ENCODE data around the gene ERN1. TPM values are rescaled to one million over a fixed set of nuclear protein-coding genes. Genes with fewer than 3 reads are reported as not detected.

The ERN1 gene
- total RNA-seq, 2 donors from 2014 or later: 23.7 to 24.1 TPM

GRCh38 chr17:64004903-64005733 lies 124.8 kb downstream of the ERN1 start:
- peak overlapping the region; percentile 44 to 81 for H3K27ac Mint-ChIP-seq
- no peaks in the 10 kb centered on the region for H3K9me3 Mint-ChIP-seq
- ATAC-seq: no peak
- H3K36me3 Mint-ChIP-seq: peaks cover 0 to 5% of the 10 kb centered on the region in 2 donors
- DNase-seq (ENCODE audit: low spot score in 2 of 2): peak in 1 of 2 donors; percentile 43

GRCh38 chr17:64004218-64004770 lies 125.7 kb downstream of the ERN1 start:
- Mint-ChIP-seq H3K9me3 (no peaks in the 10 kb centered on the region), H3K36me3 (no peaks in the 10 kb centered on the region), H3K27ac (peak overlapping the region; percentile 72 to 81)
- DNase-seq (ENCODE audit: low spot score in 2 of 2) (peak in 1 of 2 donors; percentile 7), ATAC-seq (no peak)

- H3K27ac Mint-ChIP-seq: peak overlapping the region in 1 of 2 donors; percentile 81
- no peaks in the 10 kb centered on the region for H3K36me3 Mint-ChIP-seq
- no peaks in the 10 kb centered on the region for H3K9me3 Mint-ChIP-seq
- DNase-seq (ENCODE audit: low spot score in 2 of 2) (peak in 1 of 2 donors; percentile 52), ATAC-seq (no peak)
Measured at GRCh38 chr17:64003526-64004121, 126.3 kb downstream of the ERN1 start.

- peak in 1 of 2 donors; percentile 46 for DNase-seq (ENCODE audit: low spot score in 2 of 2)
- H3K36me3 Mint-ChIP-seq: no peaks in the 10 kb centered on the region
Measured at GRCh38 chr17:64002658-64003525, 127.1 kb downstream of the ERN1 start.

GRCh38 chr17:64001763-64002529 lies 128.0 kb downstream of the ERN1 start:
- ATAC-seq (no peak), DNase-seq (ENCODE audit: low spot score in 2 of 2) (peak in 1 of 2 donors; percentile 50)
- Mint-ChIP-seq H3K9me3 (no peaks in the 10 kb centered on the region), H3K27ac (peak overlapping the region in 1 of 2 donors; percentile 44), H3K36me3 (no peaks in the 10 kb centered on the region)

More at GRCh38 chr17:64002658-64003525, 127.1 kb downstream of the ERN1 start:
- H3K27ac Mint-ChIP-seq: peak overlapping the region in 1 of 2 donors; percentile 81
- H3K9me3 Mint-ChIP-seq: no peaks in the 10 kb centered on the region
- ATAC-seq: no peak

- Mint-ChIP-seq H3K9me3 (no peaks in the 10 kb centered on the region), H3K36me3 (no peaks in the 10 kb centered on the region), H3K27ac (no peak overlapping the region)
- ATAC-seq (no peak), DNase-seq (ENCODE audit: low spot score in 2 of 2) (peak in 1 of 2 donors; percentile 34)
Measured at GRCh38 chr17:64001091-64001579, 128.8 kb downstream of the ERN1 start.

- ATAC-seq (no peak), DNase-seq (ENCODE audit: low spot score in 2 of 2) (peak in 1 of 2 donors; percentile 43)
- no peaks in the 10 kb centered on the region for H3K9me3 Mint-ChIP-seq
- H3K27ac Mint-ChIP-seq: no peak overlapping the region
- H3K36me3 Mint-ChIP-seq: no peaks in the 10 kb centered on the region
Measured at GRCh38 chr17:63999680-64000531, 130.0 kb downstream of the ERN1 start.

- DNase-seq (ENCODE audit: low spot score in 2 of 2): peak in 1 of 2 donors; percentile 55
- peak overlapping the region; percentile 8 to 22 for H3K27ac Mint-ChIP-seq
Measured at GRCh38 chr17:63998721-63999679, 130.9 kb downstream of the ERN1 start.

GRCh38 chr17:63998050-63998720 lies 131.8 kb downstream of the ERN1 start, which contains the start of gene PRR29:
TSS of gene PRR29 (plus strand) at chr17:63998351. CDS start at chr17:63998365, 14 bp downstream.
- Mint-ChIP-seq H3K27ac (peak within 1 kb of the TSS; percentile 8 to 55), H3K36me3 (no peaks in the 10 kb centered on the region), H3K9me3 (no peaks in the 10 kb centered on the region)
- ATAC-seq: peak; percentile 76 to 86
- DNase-seq (ENCODE audit: low spot score in 2 of 2): peak; percentile 77 to 78

More at GRCh38 chr17:63998721-63999679, 130.9 kb downstream of the ERN1 start:
- ATAC-seq: peak; percentile 43 to 52
- Mint-ChIP-seq H3K9me3 (no peaks in the 10 kb centered on the region), H3K36me3 (no peaks in the 10 kb centered on the region)

- ATAC-seq (no peak), DNase-seq (ENCODE audit: low spot score in 2 of 2) (peak in 1 of 2 donors; percentile 46)
- Mint-ChIP-seq H3K36me3 (no peaks in the 10 kb centered on the region), H3K9me3 (no peaks in the 10 kb centered on the region), H3K27ac (peak overlapping the region in 1 of 2 donors; percentile 8)
Measured at GRCh38 chr17:63997341-63998048, 132.4 kb downstream of the ERN1 start.

- no peaks in the 10 kb centered on the region for H3K9me3 Mint-ChIP-seq
- H3K36me3 Mint-ChIP-seq: no peaks in the 10 kb centered on the region
- DNase-seq (ENCODE audit: low spot score in 2 of 2) (peak in 1 of 2 donors; percentile 44), ATAC-seq (no peak)
- H3K27ac Mint-ChIP-seq: no peak overlapping the region
Measured at GRCh38 chr17:63996430-63997182, 133.3 kb downstream of the ERN1 start.

- DNase-seq (ENCODE audit: low spot score in 2 of 2) (peak in 1 of 2 donors; percentile 41), ATAC-seq (no peak)
- H3K27ac Mint-ChIP-seq: no peak overlapping the region
- H3K36me3 Mint-ChIP-seq: no peaks in the 10 kb centered on the region
- no peaks in the 10 kb centered on the region for H3K9me3 Mint-ChIP-seq
Measured at GRCh38 chr17:63995626-63996025, 134.3 kb downstream of the ERN1 start.

All from activated naive CD4-positive, alpha-beta T cell treated with anti-CD3 and anti-CD28 coated beads, Interleukin-2, amount 50 U/mL, for 72 hours (primary cell).